Endodermal cell (in vitro differentiated cells): ENCODE results near the gene SRGAP1. TPM values are rescaled to one million over a fixed set of nuclear protein-coding genes. Genes with fewer than 3 reads are reported as not detected.
"Not testable (repeated sequence)": the region's sequence is repeated elsewhere in the genome, so short reads cannot be mapped to it uniquely, and the experiment has no call there.

Experiments used
- DNase-seq: peaks from one replicate; pipeline ENCODE4 v3.0.0-alpha.2; 2017
- H3K27ac ChIP-seq: 2 replicates; pipeline ENCODE4 v1.5.1; 2013; ENCODE audit warnings: mild to moderate bottlenecking, low read depth, low read length, moderate library complexity
- H3K27me3 ChIP-seq: 2 replicates; pipeline ENCODE4 v1.6.1; 2013; ENCODE audit warnings: mild to moderate bottlenecking, low read length, moderate library complexity; ENCODE audit not compliant: insufficient read depth, control insufficient read depth, poor library complexity, severe bottlenecking
- H3K36me3 ChIP-seq: 2 replicates; pipeline ENCODE4 v1.7.0; 2013; ENCODE audit warnings: mild to moderate bottlenecking, low read length, moderate library complexity; ENCODE audit not compliant: control insufficient read depth, insufficient read depth
- H3K4me1 ChIP-seq: one replicate; pipeline ENCODE4 v1.7.0; 2013; ENCODE audit warnings: low read length; ENCODE audit not compliant: control insufficient read depth, insufficient read depth
- H3K4me3 ChIP-seq: 2 replicates; pipeline ENCODE4 v1.5.1; 2013; ENCODE audit warnings: mild to moderate bottlenecking, low read length, moderate library complexity
- H3K9ac ChIP-seq: 2 replicates; pipeline ENCODE4 v1.6.1; 2013; ENCODE audit warnings: mild to moderate bottlenecking, low read length, moderate library complexity; ENCODE audit not compliant: poor library complexity, severe bottlenecking; ENCODE audit errors: extremely low read depth
- H3K9me3 ChIP-seq: 2 replicates; pipeline ENCODE4 v1.6.1; 2013; ENCODE audit warnings: mild to moderate bottlenecking, low read length, moderate library complexity; ENCODE audit not compliant: control insufficient read depth
- H3K27ac Mint-ChIP-seq: 2 replicates; pipeline ENCODE4 v1.8.0; 2020; ENCODE audit warnings: mixed read lengths
- H3K27me3 Mint-ChIP-seq: 2 replicates; pipeline ENCODE4 v1.8.0; 2021; ENCODE audit warnings: mild to moderate bottlenecking, mixed read lengths; ENCODE audit not compliant: insufficient read depth
- H3K36me3 Mint-ChIP-seq: 2 replicates; pipeline ENCODE4 v1.8.0; 2020; ENCODE audit warnings: low read depth, mixed read lengths
- H3K4me1 Mint-ChIP-seq: 2 replicates; pipeline ENCODE4 v1.8.0; 2020; ENCODE audit warnings: mixed read lengths
- H3K4me3 Mint-ChIP-seq: 2 replicates; pipeline ENCODE4 v1.8.0; 2020; ENCODE audit warnings: mild to moderate bottlenecking, moderate library complexity, mixed read lengths
- H3K9me3 Mint-ChIP-seq: 2 replicates; pipeline ENCODE4 v1.8.0; 2020; ENCODE audit warnings: mild to moderate bottlenecking, mixed read lengths
- WGBS, 2 experiments: methylation state at CpG; one replicate each; pipeline versions ENCODE4 v1.1.5 to v1.1.7; 2013; ENCODE audit warnings: missing lambda C conversion rate in 2 of 2, mixed read lengths in 1 of 2; ENCODE audit not compliant: insufficient coverage in 1 of 2, insufficient read length in 1 of 2; 5-methylcytosine and 5-hydroxymethylcytosine counted together
- total RNA-seq, 2 donors: library from RNA; stranded (reverse); fragmentation: NEBNext Ultra II Directional in 1 of 2; extraction: Animal tissue kit (Norgen Biotek cat#: 25700) in 1 of 2; gene quantifications; 2 replicates in 1 of 2; 3 replicates in 1 of 2; pipeline ENCODE4 v1.2.1, GENCODE V29; 2021
- TF ChIP-seq, protein P1 (sequence below): fragments of 200-600 bp; sonication (generic); conservative IDR thresholded peaks from 2 replicates; pipeline ENCODE4 v1.5.0; 2021; ENCODE audit warnings: antibody characterized with exemption, mild to moderate bottlenecking

SRGAP1 gene
- total RNA-seq, 2 donors from 2014 or later, result 10.6 to 13.4 TPM

DNA sequence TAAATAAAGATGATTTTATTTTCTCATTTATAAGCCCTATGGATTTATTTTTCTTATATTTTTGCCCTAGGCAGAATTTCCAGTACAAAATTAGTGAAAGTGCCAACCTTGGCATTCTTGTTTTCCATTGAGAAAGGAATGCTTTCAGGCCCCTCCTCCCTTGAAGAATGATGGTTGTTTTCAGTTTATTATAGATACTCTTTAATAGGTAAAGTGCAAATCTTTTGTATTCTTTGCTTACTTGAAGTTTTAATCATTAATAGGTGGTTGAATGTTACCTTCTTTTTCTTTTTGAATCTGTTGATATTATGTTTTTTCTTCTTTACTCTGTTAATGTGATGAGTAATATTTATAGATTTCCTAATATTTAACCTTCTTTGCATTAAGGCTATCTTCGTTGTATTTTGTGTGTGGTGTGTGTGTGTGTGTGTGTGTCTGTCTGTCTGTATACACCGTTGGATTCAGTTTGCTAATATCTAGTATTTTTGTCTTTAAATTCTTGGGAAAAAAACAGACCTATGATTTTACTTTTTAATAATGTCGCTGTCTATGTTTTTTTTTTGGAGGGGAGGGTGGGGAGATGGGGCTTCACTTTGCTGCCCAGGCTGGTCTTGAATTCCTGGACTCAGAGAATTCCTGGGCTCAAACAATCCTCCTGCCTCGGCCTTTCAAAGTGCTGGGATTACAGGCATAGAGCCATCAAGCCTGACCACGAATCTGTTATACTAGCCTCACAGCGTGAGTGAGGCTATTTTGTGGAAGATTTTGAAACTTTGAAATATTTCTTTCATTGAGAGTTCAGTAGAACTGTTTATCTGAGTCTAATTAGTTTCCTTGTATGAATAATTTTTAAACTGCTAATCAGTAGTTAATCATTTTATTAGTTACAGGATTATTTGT, 13.5 kb downstream of the SRGAP1 start:
- H3K4me1 Mint-ChIP-seq, result peaks cover 12% of the 10 kb centered on the region
- Histone ChIP-seq H3K27me3 (no peaks in the 10 kb centered on the region), H3K4me1 (no peaks in the 10 kb centered on the region), H3K9ac (no peak overlapping the region), H3K4me3 (no peak overlapping the region), H3K36me3 (no peaks in the 10 kb centered on the region), H3K9me3 (no peaks in the 10 kb centered on the region), H3K27ac (no peak overlapping the region)
- no peak for DNase-seq
- no peaks in the 10 kb centered on the region for H3K27me3 Mint-ChIP-seq
- no peaks in the 10 kb centered on the region for H3K9me3 Mint-ChIP-seq
- 74 to 86% methylated on average over 3 to 6 of the region's 6 CpGs for WGBS, 2 experiments
- H3K36me3 Mint-ChIP-seq, result no peaks in the 10 kb centered on the region
- TF ChIP-seq, protein P1, sequence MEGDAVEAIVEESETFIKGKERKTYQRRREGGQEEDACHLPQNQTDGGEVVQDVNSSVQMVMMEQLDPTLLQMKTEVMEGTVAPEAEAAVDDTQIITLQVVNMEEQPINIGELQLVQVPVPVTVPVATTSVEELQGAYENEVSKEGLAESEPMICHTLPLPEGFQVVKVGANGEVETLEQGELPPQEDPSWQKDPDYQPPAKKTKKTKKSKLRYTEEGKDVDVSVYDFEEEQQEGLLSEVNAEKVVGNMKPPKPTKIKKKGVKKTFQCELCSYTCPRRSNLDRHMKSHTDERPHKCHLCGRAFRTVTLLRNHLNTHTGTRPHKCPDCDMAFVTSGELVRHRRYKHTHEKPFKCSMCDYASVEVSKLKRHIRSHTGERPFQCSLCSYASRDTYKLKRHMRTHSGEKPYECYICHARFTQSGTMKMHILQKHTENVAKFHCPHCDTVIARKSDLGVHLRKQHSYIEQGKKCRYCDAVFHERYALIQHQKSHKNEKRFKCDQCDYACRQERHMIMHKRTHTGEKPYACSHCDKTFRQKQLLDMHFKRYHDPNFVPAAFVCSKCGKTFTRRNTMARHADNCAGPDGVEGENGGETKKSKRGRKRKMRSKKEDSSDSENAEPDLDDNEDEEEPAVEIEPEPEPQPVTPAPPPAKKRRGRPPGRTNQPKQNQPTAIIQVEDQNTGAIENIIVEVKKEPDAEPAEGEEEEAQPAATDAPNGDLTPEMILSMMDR, result no peak
- no peak overlapping the region for H3K4me3 Mint-ChIP-seq
- H3K27ac Mint-ChIP-seq, result no peak overlapping the region

DNA sequence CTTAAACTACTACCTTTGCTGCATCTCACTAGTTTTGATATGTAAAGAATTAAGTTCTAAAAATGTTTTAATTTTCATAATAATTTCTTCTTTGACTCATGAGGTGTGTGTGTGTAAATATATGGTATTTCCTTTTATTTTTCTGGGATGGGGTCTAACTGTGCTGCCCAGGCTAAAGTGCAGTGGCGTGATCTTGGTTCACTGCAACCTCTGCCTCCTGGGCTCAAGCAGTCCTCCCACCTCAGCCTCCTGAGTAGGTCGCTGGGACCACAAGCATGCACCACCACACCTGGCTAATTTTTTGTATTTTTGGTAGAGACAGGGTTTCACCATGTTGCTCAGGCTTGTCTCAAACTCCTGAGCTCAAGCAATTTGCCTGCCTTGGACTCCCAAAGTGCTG, 15.4 kb downstream of the SRGAP1 start:
- H3K36me3 Mint-ChIP-seq, H3K9me3 ChIP-seq, H3K36me3 ChIP-seq, H3K27me3 Mint-ChIP-seq, DNase-seq, H3K9ac ChIP-seq, H3K4me3 ChIP-seq, H3K4me3 Mint-ChIP-seq, H3K4me1 ChIP-seq, H3K27me3 ChIP-seq, H3K27ac Mint-ChIP-seq, H3K27ac ChIP-seq, H3K9me3 Mint-ChIP-seq: not testable (repeated sequence)
- H3K4me1 Mint-ChIP-seq, result peaks cover 12% of the 10 kb centered on the region
- 83 to 97% methylated on average over 1 to 2 of the region's 2 CpGs for WGBS, 2 experiments

DNA sequence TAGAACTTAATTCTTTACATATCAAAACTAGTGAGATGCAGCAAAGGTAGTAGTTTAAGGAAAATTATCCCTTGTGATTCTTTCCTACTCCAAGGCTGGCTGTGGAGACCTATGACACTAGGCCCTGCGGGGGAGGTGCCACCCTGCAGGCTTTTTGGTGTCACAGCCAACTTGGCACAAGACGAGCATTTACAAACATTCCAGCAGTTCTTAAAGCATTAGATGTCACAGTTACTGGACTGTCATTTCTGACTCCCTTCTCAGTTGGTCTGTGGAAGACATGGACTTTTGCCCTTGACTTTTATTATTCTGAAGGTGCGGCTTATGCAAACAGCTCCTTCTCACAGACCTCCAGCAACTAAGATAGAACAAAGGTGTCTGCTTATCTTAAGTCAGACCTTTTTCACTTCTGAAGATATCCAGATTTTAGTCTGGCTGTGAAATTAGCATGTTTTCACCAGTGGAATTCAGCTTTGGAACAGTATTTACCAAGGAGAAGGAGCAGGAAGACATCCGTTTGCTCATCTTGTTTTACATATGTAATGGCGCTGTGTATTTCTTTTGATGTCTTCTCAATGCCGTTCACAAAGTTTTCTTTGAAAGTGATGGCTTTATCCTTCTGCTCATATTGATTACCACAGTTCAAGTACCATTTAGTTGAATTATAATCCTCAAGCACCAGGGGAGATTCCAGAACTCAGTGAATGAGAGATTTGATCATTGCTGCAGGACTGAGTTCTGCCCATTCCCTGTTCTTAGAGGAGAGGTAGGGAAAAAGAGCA, 17.9 kb downstream of the SRGAP1 start:
- H3K9ac ChIP-seq, result no peak overlapping the region
- Mint-ChIP-seq H3K27me3 (no peaks in the 10 kb centered on the region), H3K36me3 (no peaks in the 10 kb centered on the region), H3K9me3 (no peaks in the 10 kb centered on the region), H3K4me3 (no peak overlapping the region), H3K27ac (peak overlapping the region; percentile 76), H3K4me1 (peaks cover 17% of the 10 kb centered on the region)
- TF ChIP-seq, protein P1, result no peak
- H3K4me3 ChIP-seq, result peak overlapping the region; percentile 57
- 57 to 67% methylated on average over 5 to 6 of the region's 6 CpGs for WGBS, 2 experiments
- H3K4me1 ChIP-seq, result no peaks in the 10 kb centered on the region
- H3K9me3 ChIP-seq, result no peaks in the 10 kb centered on the region
- DNase-seq, result peak; percentile 68
- H3K36me3 ChIP-seq, result no peaks in the 10 kb centered on the region
- no peaks in the 10 kb centered on the region for H3K27me3 ChIP-seq
- peak overlapping the region; percentile 25 for H3K27ac ChIP-seq
